H1 (cell line): Measurements from ENCODE around the gene LRIG2. TPM values are rescaled to one million over a fixed set of nuclear protein-coding genes. Genes with fewer than 3 reads are reported as not detected.

ENCODE experiments used
- BCL11A ChIP-seq, 2 experiments: IDR thresholded peaks; one replicate each; pipeline ENCODE4 v1.6.1; 2011; ENCODE audit warnings: low read depth in 2 of 2, low read length in 2 of 2, mild to moderate bottlenecking in 2 of 2
- CHD1 ChIP-seq: IDR thresholded peaks from 2 replicates; pipeline ENCODE4 v1.6.1; 2012; ENCODE audit warnings: low read depth, low read length, improper control_type of control experiment
- CHD7 ChIP-seq: fragments of 300-600 bp; sonication (generic); IDR thresholded peaks from 2 replicates; pipeline ENCODE4 v1.7.1; 2012; ENCODE audit warnings: low read length, moderate library complexity, mild to moderate bottlenecking, inconsistent platforms; ENCODE audit not compliant: insufficient replicate concordance
- EP300 ChIP-seq, 2 experiments: IDR thresholded peaks; 1 replicate in 1 of 2; 2 replicates in 1 of 2; pipeline ENCODE4 v1.6.1; 2011 to 2012; ENCODE audit warnings: low read depth in 2 of 2, low read length in 2 of 2, mild to moderate bottlenecking in 2 of 2, borderline replicate concordance in 1 of 2, inconsistent platforms in 1 of 2, moderate library complexity in 1 of 2
- GTF2F1 ChIP-seq: IDR thresholded peaks from 2 replicates; pipeline ENCODE4 v1.6.1; 2012; ENCODE audit warnings: low read depth, low read length, improper control_type of control experiment, borderline replicate concordance
- KDM1A ChIP-seq: fragments of 200-600, 300-600 bp; sonication (generic); IDR thresholded peaks from 2 replicates; pipeline ENCODE4 v1.7.1; 2016; ENCODE audit warnings: mild to moderate bottlenecking, low read length, borderline replicate concordance
- KDM4A ChIP-seq: IDR thresholded peaks from one replicate; pipeline ENCODE4 v1.7.1; 2012; ENCODE audit warnings: low read depth, mild to moderate bottlenecking, moderate library complexity, low read length, inconsistent platforms; ENCODE audit not compliant: severe bottlenecking
- RFX5 ChIP-seq: IDR thresholded peaks from 2 replicates; pipeline ENCODE4 v1.6.1; 2011; ENCODE audit warnings: low read depth, low read length, improper control_type of control experiment, borderline replicate concordance
- SP1 ChIP-seq: IDR thresholded peaks from 2 replicates; pipeline ENCODE4 v1.6.1; 2011; ENCODE audit warnings: low read depth, low read length
- SP2 ChIP-seq: IDR thresholded peaks from 2 replicates; pipeline ENCODE4 v1.6.1; 2012; ENCODE audit warnings: mild to moderate bottlenecking, low read length, inconsistent platforms
- TAF7 ChIP-seq: optimal IDR thresholded peaks from 2 replicates; pipeline ENCODE3; 2011; ENCODE audit warnings: low read depth, mild to moderate bottlenecking, inconsistent platforms, low read length, moderate library complexity, borderline replicate concordance
- polyA plus RNA-seq, 7 experiments: library from polyadenylated mRNA; depleted of rRNA in 3 of 7; stranded (reverse) in 5 of 7; unstranded in 2 of 7; fragments of >200 nt in 5 of 7; fragments of 200-250 nt in 2 of 7; gene quantifications; 1 replicate in 5 of 7; 2 replicates in 1 of 7; 4 replicates in 1 of 7; pipeline versions ENCODE4 v1.2.1 to v1.2.3, GENCODE V29; 2011 to 2013; ENCODE audit warnings: missing spikeins in 2 of 7, mixed read lengths in 2 of 7
- total RNA-seq: library from RNA; stranded (reverse); fragmentation: NEBNext Ultra II Directional; extraction: Animal tissue kit (Norgen Biotek cat#: 25700); gene quantifications from 2 replicates; pipeline ENCODE4 v1.2.1, GENCODE V29; 2021

The LRIG2 gene
- total and polyA plus RNA-seq, 2 of the 8 experiments (the other 6 are each of a cell fraction or from before 2014, with no cell fraction given) = 16.2 to 20.9 TPM

GRCh38 chr1:113072757-113073478, at the start of gene LRIG2 (continued):
- TF ChIP-seq EP300 (IDR thresholded peaks at IDR 0.05; ENCODE audit: borderline replicate concordance in 1 of 2, low read depth in 2 of 2, low read length in 2 of 2) = no peak
- TF ChIP-seq KDM4A = peak; percentile 58
- TF ChIP-seq SP2 = no peak
- no peak for TF ChIP-seq TAF7
- no peak for TF ChIP-seq SP1
- no peak for TF ChIP-seq RFX5
- TF ChIP-seq CHD1 = no peak
- TF ChIP-seq GTF2F1 = no peak
- TF ChIP-seq BCL11A (IDR thresholded peaks at IDR 0.05; ENCODE audit: low read depth in 2 of 2, low read length in 2 of 2) = no peak
- no peak for TF ChIP-seq KDM1A
- no peak for TF ChIP-seq CHD7
